ENCODE results near the gene IQGAP2.
"Not testable (repeated sequence)": the region's sequence is repeated elsewhere in the genome, so short reads cannot be mapped to it uniquely, and the experiment has no call there.

Gene IQGAP2

DNA sequence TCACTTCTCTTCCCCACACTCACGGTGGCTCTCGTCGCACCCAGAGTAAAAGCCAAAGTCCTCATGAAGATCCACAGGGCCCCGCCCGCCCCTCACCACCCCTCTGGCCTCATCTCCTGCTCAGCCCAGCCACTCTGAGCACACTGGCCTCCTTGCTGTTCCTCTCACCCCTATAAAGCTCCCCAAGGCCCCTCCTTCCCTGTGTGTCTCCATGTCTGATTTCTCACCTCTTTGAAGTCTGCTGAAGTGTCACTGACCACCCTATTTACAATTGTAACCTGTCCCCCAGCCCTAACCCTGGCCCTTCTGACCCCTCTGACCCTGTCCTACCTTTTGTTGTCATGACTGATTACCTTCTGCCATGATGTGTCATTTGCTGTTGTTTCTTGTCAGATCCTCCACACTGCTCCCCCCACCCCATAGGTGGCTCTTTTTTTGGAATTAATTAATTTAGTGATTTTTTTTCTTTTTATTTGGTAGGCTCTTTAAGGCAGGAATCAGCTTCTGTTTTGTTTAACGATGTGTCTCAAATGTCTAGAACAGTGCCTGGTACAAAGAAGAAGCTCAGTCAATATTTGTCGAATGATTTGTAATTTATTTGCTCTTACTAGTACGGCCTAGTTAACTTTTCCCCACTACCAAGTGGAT is 90.2 kb downstream of the IQGAP2 start:
- intact Hi-C loops (cut with DNase I): no loop called here
- peak in 1 of 10 donors; percentile 52 for DNase-seq

DNA sequence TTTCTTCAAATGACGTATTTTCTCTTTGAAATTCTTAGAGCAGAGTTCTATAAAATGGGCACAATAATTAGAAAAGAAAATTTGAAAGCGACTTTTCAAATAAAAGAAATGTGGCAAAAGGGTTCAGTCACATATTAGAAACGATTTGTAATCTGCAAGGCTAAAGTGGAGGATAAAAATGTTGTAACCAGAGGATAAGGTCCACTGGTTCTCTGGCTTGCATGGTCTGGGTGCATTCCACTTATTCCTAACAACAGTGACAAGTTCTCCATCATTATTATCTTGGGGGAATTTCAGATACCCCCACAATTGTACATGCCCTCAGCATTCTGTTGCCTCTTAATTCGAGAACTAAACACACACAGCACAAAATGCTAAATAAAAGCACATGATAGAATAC is 91.1 kb downstream of the IQGAP2 start:
- intact Hi-C loops (cut with DNase I): no loop called here
- no peak for DNase-seq

DNA sequence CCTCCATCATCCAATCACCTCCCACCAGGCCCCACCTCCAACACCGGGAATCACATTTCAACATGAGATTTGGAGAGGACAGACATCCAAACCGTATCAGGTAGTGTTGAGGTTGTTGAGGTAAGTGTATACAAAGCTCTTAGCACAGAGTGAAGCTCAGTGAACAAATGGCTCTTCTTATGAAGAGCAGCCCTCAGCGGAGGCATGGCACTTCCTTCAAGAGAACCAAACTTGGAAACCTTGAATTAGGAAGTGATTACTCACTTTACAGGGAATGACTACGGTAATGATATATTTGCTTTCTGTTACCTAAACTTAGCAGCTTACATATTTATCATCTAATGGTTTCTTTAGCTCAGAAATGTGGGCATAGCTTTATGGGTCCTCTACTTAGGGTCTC is 92.8 kb downstream of the IQGAP2 start:
- intact Hi-C loops (cut with DNase I): no loop called here
- DNase-seq: no peak

DNA sequence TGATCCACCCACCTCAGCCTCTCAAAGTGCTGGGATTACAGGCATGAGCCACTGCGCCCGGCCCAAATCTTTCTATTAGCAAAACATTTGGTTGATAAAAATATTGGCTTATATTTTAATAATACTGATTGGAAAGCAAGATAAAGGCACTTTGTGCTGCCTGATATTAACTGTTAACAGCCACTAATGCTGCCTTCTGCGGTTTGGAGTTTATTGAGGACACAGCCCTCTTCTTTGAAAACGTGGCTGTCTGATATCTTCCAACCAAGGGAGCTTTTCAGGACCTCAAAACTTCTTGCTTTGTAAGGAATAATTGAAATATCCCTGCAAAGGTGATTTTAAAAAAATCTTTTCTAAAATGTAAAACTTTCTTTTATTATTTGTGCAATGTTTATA is 94.0 kb downstream of the IQGAP2 start:
- no peak for DNase-seq
- intact Hi-C loops (cut with DNase I): no loop called here

DNA sequence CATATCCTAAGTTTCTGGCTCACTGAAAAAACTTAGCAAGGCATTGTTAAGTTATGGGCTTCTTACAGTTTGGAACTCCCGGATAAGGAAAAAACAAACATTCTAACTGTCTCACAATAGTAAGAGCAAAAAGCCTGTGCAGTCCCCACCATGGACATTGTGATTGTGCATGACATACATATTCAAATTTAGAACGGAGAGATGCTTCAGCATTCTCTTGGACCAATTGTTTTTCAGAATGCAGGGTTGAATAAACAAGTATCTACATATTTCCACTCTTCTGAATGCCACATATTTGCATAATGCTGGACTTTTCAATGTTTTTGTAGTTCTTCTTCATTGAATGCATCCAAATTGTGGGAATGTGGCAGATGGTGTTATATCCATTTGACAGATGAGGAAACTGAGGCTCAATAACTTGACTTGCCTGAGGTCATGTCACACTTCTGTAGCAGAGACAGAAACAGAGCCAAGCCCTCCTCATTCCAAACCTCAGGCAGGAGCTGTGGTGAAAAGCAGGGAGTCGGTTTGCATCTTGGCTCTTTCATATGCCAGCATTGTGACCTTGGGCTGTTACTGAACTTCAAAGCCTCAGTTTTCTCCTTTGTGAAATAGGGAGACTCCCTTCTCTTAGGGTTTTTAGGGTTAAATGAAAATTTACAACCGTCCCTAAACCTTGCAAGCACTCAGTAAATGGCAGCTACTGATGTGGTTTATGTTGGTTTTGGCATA is 95.1 kb downstream of the IQGAP2 start:
- intact Hi-C loops (cut with DNase I): no loop called here
- DNase-seq: no peak

DNA sequence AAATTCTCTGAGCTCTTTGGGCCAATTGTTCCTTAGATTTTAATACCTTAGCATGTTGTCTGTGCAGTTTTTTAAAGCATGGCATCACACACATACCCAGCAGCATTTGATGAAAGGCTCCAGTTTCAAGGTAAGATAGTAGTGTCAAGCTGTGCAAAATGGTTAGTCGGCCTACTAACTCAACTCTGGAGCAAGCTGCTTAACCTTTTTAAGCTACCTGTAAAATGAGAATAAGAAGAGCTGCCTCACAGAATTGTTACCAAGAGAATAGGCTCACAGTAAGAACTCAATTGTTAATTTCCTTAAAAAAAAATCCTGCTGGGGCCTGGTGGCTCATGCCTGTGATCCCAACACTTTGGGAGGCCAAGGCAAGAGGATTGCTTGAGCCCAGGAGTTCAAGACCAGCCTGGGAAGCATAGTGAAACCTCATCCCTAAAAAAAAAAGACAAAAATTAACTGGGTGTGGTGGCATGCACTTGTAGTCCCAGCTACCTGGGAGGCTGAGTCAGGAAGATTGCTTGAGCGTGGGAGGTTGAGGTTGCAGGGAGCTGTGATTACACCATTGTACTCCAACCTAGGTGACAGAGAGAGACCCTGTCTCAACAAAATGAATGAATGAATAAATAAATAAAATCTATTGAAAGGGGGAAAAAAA is 96.5 kb downstream of the IQGAP2 start:
- no peak for DNase-seq
- intact Hi-C loops (cut with DNase I): no loop called here

DNA sequence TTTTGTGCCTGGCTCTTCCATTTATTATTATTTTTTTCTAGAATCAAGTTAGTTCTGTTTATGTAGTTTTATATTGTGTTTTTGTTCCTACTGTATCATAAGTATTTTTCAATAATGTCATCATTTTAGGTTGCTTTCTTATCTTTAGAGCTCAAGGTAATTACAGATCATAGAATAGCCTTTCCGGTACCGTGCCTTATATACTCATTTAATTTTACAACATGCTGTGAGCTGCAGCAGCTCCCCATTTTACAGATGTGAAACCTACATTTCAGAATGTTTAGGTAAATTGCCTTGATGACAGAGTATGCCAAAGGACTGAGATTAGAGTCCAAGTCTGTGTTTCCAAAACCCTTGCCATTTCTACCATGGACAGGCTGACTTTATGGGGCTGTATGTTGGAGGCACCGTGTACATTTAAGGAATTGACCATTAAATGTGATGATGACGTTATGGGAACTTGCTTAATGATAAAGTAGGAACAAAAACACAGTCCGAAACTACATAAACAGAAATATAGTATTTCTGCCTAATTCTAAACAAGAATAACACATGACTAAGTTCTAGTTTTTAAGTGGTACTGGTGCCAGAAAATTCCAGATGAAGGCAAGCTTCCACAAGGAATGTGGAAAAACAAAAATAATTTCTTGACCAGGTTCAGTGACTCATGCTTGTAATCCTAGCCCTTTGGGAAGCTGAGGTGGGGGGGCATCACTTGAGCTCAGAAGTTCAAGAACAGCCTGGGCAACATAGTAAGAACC is 97.7 kb downstream of the IQGAP2 start:
- DNase-seq: no peak

DNA sequence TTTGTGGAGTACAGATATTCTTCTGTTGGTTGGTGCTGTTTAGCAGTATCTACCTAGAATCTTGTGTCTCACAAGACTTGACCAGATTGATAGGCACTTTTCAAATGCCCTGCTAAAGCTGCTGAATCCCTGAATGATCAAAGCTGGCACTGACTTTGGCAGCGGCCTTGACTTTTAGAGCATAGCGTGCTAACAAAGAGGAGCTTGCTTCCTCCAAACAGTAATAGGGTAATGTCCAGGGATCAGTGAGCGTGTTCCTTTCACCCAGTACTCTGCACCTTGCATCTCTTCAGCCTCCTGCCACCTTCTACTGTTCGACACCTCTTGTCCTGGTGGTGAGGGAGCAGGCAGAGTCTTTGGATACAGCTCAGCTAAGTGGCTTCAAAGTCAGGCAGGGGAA is 100.8 kb downstream of the IQGAP2 start:
- DNase-seq: no peak
- intact Hi-C loops (cut with DNase I): no loop called here

More for the DNA sequence above, 97.7 kb downstream of the IQGAP2 start:
- intact Hi-C loops (cut with DNase I): no loop called here

DNA sequence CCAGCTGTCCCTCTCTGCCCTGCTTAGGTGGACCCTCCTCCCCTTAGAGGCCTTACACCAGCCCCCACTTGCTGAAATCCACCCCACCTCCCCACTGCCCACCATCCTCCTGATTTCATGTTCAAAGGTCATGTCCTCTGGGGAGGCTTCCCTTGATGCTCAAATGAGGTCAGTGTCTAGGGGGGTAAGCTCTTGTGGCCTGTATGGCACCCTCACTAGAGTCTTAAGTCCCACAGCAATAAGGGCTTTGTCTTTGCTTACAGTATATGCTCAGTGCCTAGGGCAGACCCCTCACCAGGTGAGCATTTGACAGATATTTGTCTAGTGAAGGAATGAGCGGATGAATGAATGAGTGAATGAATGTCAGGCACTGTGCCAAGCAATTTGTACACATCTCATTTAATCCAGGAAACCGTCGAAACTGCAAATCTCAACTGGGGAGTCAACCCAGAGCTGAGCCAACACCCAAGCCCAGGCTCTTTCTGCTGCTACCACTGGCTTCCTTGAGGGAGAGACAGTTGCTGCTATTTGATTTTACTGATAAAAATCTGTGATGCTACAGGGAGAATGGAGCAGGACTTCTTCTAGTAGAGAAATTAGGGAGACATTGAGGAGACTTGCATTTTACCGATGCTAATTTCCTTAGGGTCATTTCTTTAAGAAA is 101.9 kb downstream of the IQGAP2 start:
- intact Hi-C loops (cut with DNase I): no loop called here
- no peak for DNase-seq

DNA sequence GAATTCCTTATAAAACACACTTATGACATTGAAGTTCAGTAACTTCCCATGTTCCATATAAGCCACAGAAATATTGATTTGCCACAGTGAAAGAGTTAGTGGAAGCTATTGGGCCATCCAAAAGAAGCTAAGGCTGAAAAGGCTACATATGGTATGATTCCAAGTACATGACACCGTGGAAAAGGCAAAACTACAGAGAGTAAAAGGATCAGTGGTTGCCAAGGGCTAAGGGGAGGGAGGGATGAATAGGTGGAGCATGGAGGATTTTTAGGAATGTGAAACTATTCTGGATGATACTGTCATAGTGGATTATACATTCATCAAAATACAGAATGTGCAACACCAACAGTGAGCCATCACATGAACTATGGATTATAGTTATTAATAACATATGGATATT is 110.4 kb downstream of the IQGAP2 start:
- DNase-seq: no peak

DNA sequence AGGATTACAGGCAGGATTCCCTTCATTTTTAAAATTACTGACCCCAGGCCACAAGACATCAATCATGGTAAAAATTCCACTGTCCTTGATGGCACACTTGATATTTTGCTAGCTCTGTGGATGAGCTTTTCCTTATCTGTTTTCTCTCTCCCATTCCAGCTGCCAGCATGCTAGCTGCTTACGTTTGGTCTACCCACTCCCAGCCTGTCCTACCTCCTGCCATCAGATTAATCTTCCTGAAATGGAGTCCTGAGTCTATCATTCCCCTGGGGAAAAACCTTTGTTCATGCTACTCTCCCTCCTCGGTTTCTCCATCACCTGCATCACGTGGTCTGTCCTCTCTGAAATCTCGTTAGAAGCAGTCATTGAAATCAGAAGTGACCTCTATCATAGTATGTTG is 111.2 kb downstream of the IQGAP2 start:
- intact Hi-C loops (cut with DNase I): no loop called here
- DNase-seq: no peak

More for the DNA sequence above, 110.4 kb downstream of the IQGAP2 start:
- intact Hi-C loops (cut with DNase I): no loop called here

DNA sequence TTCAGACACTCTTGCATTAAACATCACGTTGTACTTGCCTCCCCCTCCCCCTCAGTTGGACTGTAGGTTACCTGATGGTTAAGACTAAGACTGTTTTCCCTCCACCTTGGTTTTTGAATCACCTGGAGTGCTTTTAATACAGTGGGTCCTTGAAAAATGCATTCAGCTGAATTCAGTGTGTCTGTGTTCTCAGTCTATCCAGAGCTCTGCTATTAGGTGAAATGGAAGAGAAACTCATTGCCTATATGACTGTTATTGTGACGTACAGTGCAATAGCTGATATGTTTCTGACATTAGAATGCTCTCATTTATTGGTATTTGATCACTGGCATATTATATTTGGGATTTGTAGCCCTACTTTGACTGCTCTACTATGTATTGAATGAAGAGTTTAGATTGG is 111.6 kb downstream of the IQGAP2 start:
- no peak for DNase-seq
- intact Hi-C loops (cut with DNase I): no loop called here

DNA sequence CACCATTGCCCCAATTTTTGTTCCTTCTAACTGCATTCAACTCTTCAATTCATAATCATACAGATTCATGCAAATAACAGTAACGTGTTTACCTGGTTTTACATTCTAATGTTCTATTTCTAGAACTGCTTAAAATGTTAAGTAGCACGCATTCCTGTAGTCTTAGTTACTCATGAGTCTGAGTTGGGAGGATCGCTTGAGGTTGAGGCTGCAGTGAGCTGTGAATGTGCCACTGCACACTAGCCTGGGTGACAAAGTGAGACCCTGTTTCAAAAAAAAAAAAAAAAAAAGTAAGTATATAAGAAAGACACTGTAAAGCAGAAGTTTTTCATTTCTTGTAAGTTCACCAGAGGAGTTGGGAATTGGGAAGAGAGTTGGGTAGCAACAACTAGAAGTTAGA is 114.2 kb downstream of the IQGAP2 start:
- intact Hi-C loops (cut with DNase I): no loop called here
- no peak for DNase-seq

DNA sequence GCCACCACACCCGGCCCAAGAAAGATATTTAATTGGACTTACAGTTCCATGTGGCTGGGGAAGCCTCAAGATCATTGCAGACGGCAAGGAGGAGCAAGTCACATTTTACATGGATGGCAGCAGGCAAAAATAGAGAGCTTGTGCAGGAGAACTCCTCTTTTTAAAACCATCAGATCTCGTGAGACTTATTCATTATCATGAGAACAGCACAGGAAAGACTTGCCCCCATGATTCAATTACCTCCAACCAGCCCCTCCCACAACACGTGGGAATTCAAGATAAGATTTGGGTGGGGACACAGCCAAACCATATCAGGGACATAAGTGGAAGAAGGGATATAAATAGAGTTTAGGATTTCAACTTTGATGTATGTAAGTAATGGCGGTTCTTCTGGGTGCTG is 115.2 kb downstream of the IQGAP2 start:
- DNase-seq; intact Hi-C loops (cut with DNase I): not testable (repeated sequence)

DNA sequence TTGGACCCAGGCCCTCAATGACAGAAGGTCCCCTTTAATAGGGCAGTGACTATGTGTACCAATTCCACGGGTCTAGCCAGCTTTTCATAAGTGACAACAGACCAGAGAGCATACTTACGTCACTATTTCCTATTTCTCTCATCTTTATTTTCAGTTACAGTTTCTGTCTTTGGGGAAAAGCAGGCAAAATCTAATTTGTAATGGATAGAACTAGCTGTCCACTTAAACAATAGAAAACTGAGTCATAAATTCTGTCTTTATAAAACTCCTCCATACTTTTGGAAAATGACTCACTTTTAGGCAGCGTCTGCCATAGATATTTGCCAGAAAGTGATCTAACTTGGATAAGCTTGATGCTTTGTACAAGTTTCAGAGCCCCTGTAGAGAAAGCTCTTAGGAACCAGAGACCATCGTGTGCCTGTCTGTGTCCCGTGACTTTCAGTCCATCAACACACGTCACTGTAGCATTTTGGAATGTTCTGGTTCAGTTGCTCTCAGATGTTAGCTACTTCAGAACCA is 118.2 kb downstream of the IQGAP2 start:
- DNase-seq: no peak
- intact Hi-C loops (cut with DNase I): no loop called here

DNA sequence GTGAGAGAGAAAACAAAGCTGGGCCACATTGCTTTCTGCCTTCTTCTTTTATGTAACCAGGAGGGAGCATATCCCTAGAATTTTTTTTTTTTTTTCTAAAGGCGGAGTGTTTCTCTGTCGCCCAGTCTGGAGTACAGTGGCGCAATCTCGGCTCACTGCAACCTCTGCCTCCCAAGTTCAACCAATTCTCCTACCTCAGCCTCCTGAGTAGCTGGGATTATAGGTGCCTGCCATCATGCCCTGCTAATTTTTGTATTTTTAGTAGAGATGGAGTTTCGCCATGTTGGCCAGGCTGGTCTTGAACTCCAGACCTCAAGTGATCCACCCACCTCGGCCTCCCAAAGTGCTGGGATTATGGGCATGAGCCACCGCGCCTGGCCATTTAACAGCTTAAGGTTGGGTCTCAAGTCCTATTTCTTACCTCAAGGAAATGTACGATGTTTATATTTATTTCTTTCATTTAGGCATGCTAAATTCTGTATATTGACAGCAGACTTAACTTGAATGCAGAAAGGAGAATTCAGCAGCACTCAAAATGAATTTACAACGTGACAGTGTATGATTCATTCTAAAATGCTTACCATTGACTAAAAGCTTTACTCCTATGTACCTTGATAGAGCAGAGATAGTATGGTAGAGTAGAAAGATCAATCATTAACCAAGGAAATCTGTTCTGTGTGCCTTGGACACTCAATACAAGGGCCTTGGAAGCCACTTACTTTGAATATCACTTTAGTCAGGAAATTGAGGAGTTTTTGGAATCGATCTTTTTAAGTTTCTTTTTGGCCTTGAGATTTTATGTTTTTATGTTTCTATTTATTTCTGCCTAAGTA is 119.2 kb downstream of the IQGAP2 start:
- no peak for DNase-seq
- intact Hi-C loops (cut with DNase I): no loop called here

DNA sequence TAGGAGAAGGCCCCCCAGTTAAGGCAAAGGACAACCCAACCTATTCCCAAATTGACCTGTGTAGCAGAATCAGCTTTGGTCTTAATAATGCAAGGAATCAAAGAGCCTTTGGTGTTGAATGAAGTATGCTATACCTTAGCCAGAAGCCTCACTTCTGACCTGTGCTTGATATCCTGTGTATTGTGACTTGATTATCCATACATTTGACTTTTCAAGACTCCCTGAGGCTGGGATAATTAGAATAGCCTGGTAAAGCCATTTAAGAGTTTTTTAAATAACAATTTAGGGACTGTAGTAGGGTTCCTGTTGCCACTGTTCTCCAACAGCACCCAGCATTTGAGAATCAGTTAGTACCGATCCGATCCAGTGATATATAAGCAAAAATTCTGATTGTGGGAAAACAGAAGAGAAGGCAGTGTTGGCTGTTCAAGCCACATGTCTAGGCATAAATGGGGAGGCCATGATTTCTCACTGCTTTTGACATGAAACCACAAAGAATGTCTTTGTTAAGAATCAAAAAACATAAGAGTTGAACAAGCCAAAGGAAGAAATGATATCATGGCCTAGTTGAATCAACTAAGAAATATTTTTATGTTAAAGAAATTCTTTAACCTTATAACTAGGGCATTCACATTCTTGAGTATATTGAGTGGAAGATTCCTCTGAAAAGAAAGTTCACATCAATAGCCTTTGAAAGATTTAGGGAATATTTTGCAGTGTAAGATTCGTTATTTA is 121.2 kb downstream of the IQGAP2 start:
- no peak for DNase-seq
- intact Hi-C loops (cut with DNase I): no loop called here

DNA sequence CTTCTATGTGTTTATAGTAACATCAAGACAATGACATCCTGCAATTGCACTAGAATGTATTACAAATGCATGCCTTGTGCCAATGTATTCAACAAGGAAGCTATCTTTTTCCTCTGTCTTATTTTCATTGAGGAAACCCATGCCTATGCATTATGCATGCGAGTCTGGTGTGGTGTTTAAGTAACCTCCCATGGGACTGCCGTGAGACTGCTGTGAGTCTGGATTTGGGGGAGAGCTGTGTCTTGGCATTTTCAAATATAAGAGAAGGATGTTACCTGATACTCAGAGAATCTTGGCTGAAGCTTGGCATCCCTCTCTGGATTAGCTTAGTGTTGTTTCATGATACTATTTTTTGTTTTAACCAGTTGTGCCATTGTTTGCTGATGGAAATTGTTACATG is 121.8 kb downstream of the IQGAP2 start:
- intact Hi-C loops (cut with DNase I): no loop called here
- DNase-seq: no peak

DNA sequence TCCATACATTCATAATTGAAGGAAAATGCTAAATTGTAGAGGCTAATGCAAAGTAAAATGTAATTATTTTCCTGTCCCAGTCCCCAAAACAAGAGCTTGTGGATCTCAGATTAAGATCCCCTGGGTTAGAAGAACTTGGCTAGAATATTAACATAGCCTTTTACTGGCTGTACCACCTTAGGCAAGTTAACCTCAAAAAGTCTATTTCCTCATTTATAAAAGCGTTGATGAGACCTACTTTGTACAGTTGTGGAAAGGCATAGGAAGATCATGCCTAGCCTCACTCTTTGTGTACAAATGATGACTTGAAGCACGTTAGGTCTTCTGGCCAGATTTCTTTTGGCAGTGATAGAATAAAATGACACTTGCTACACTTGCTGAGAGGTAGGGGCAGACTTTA is 122.9 kb downstream of the IQGAP2 start:
- no peak for DNase-seq

More for the DNA sequence above, 122.9 kb downstream of the IQGAP2 start:
- intact Hi-C loops (cut with DNase I): no loop called here

Measured in posterior cingulate gyrus (tissue), 11 donors.